HG02798 (cell line): ENCODE data around the gene TBCE.
"Not testable (repeated sequence)": the region's sequence is repeated elsewhere in the genome, so short reads cannot be mapped to it uniquely, and the experiment has no call there.

Source experiments
- ATAC-seq: cut with Tn5 transposase; IDR thresholded peaks from one replicate; pipeline ENCODE4 v1.9.1; 2021; ENCODE audit warnings: mild to moderate bottlenecking; ENCODE audit not compliant: unreplicated experiment, poor library complexity

Gene TBCE

DNA sequence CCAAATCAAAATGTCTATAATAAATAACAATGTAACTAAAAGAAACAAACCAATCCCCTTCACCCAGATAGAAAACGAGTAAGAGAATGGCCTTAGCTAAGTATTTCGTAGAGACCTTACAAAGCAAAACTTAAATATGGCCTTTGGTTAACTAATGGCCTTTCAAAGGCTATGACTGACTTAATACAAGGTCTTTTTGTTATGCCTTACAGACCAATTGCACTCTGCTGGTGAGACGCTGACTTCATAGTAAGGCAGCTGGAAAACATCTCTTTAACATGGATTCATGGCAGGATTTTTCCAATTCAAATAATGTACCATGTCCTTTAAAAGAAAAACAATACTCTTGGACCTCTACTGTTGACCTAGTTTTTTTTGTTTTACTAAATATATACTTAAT is 15.8 kb upstream of the TBCE start:
- ATAC-seq = no peak

GRCh38 chr1:235351898-235352297 is 15.3 kb upstream of the TBCE start:
- no peak for ATAC-seq

DNA sequence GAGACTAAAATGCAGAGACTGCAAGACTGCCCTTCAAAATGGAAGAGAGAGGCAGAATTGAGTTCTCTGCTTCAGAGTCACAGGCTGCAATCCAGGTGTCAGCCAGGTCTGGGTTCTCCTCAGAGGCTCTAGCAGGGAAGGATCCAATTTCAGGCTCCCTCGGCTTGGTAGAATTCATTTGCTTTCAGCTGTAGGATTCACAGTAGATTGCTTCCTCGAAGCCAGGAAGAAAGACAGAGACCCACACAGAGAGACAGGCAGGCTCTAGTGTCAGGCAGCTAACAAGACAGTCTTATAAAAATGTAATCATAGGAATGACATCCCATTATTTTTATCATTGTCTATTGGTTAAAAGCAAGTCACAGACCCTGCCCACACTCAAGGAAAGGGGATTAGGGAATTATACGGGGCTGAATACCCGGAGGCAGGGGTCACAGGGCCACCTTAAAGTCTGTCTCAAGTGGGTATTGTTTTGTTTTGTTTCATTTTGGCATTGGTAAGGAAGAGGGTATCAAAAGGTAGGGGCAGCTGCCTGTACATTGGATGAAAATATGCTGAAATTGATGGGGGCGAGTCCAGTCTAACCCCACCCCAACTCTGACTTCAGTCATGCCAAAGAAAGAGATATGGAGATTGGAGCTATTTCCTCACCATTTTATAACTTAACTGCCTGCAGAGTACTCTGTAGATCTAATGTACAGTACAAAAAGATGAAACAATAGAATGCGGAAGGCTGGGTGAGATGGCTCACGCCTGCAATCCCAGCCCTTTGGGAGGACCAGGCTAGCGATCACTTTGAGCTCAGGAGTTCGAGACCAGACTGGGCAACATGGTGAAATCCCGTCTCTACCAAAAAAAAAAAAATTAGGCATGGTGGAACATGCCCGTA is 9.5 kb upstream of the TBCE start:
- ATAC-seq = no peak

- no peak for ATAC-seq
Observed at GRCh38 chr1:235358899-235359298, 8.3 kb upstream of the TBCE start.

- ATAC-seq = not testable (repeated sequence)
Observed at GRCh38 chr1:235364189-235364588, 3.0 kb upstream of the TBCE start.

DNA sequence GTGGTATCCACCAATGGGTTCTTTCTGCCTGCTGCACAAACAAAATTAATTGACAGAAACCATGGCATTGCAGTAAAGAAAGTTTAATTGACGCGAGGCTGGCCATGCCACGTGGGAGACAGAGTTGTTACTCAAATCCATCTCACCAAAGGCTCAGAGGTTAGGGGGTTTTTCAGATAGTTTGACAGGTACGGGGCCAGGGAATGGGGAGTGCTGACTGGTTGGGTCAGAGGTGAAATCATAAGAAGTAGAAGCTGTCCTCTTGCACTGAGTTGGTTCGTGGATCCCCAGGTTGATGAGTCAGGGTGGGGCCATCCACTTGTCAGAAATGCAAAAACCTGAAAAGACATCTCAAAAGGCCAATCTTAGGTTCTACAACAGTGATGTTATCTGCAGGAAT is 941 bp upstream of the TBCE start:
- ATAC-seq = no peak

GRCh38 chr1:235368428-235368827 is 1.2 kb downstream of the TBCE start:
- no peak for ATAC-seq

GRCh38 chr1:235369802-235370201 is 2.6 kb downstream of the TBCE start:
- no peak for ATAC-seq

GRCh38 chr1:235375919-235376605 is 8.8 kb downstream of the TBCE start:
- ATAC-seq = no peak

GRCh38 chr1:235378134-235378735 is 11.0 kb downstream of the TBCE start:
- ATAC-seq = not testable (repeated sequence)

GRCh38 chr1:235381955-235382739 is 14.9 kb downstream of the TBCE start:
- ATAC-seq = not testable (repeated sequence)

DNA sequence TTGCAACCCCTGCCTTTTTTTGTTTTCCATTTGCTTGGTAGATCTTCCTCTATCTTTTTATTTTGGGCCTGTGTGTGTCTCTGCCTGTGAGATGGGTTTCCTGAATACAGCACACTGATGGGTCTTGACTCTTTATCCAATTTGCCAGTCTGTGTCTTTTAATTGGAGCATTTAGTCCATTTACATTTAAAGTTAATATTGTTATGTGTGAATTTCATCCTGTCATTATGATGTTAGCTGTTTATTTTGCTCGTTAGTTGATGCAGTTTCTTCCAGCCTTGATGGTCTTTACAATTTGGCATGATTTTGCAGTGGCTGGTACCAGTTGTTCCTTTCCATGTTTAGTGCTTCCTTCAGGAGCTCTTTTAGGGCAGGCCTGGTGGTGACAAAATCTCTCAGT is 18.4 kb downstream of the TBCE start:
- not testable (repeated sequence) for ATAC-seq

DNA sequence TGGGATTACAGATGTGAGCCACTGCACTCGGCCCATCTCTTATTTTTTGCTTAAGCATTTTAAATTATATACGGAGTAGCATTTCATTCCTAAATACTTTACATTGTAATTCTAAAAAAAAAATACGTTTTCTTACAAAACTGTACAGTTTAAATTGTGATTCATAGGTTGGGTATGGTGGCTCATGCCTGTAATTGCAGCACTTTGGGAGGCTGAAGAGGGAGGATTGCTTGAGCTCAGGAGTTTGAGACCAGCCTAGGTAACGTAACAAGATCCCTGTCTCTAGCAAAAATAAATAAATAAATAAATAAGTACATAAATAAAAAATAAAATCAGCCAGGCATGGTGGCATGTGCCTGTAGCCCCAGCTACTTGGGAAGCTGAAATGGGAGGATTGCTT is 24.6 kb downstream of the TBCE start:
- ATAC-seq = no peak

- ATAC-seq = no peak
Observed at GRCh38 chr1:235397733-235398132, 30.5 kb downstream of the TBCE start.

DNA sequence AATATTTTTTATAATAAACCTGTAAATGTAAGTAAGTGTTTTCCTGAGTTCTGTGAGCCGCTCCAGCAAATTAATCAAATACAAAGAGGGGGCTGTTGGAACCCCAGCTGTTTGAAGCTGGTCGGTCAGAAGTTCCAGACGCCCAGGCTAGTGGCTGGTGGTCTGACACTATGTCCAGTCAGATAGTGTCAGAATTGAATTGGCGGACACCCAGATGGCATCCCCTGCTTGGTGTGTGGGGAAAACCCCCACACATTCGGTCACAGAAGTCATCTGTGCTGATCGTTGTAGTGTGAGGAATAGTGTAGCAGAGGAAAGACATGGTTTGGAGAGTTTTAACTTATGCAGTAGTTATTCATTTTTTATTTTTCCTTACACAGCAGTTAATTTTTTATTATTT is 32.4 kb downstream of the TBCE start:
- ATAC-seq = no peak

DNA sequence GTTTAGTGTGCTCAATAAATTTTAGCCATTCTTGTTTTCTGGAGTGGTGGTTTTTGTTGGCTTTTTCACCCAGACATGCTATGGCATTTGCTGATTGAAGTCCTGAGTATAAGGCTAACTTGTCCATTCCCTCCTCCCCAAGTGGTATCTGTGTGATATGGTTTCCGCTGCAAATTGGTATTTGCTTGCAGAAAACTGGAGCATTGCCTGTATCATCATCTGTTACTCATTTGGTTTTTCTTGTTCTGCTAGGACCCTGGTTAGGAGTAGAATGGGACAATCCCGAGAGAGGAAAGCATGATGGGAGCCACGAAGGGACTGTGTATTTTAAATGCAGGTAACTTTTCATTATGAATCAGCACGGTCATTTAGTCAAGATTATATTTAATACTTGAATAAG is 34.0 kb downstream of the TBCE start:
- ATAC-seq = no peak

- ATAC-seq = no peak
Observed at GRCh38 chr1:235402457-235403200, 35.4 kb downstream of the TBCE start.

GRCh38 chr1:235403593-235403992 is 36.4 kb downstream of the TBCE start:
- ATAC-seq = no peak

DNA sequence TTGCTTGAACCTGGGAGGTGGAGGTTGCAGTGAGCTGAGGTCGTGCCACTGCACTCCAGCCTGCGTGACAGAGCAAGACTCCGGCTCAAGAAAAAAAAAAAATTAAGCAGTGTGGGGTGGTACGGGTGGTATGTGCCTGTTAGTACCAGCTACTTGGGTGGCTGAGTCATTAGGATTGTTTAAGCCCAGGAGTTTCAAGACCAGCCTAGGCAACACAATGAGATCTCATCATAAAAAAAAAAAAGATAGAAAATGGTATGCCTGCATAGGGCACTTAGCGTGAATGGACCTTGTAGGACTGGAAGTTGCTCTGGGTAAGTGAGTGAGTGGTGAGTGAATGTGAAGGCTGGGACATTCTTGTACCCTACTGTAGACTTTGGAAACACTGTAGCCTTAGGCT is 37.0 kb downstream of the TBCE start:
- ATAC-seq = no peak

DNA sequence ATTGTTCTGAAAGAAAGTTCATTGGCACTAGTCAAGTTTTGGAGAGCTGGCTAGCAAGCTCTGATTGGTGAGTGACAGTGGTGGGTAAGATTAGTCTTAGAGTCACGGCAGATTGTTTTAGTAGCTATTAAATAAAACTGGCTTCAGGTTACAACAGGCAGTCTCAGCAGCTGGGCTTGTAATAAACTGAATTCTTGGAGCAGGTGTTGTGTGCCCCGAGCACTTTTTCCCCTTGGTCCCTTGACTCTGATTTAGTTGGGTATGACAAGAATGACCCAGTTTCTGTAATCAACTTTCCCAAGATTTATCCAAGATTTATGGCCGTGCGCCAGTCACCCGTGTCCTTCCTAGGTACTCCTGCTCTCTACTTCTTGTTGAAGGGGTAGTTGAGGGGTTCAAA is 40.2 kb downstream of the TBCE start:
- no peak for ATAC-seq
